ENCODE measurements around the gene LITAFD.
"Not testable (repeated sequence)": the region's sequence is repeated elsewhere in the genome, so short reads cannot be mapped to it uniquely, and the experiment has no call there.

The LITAFD gene

DNA sequence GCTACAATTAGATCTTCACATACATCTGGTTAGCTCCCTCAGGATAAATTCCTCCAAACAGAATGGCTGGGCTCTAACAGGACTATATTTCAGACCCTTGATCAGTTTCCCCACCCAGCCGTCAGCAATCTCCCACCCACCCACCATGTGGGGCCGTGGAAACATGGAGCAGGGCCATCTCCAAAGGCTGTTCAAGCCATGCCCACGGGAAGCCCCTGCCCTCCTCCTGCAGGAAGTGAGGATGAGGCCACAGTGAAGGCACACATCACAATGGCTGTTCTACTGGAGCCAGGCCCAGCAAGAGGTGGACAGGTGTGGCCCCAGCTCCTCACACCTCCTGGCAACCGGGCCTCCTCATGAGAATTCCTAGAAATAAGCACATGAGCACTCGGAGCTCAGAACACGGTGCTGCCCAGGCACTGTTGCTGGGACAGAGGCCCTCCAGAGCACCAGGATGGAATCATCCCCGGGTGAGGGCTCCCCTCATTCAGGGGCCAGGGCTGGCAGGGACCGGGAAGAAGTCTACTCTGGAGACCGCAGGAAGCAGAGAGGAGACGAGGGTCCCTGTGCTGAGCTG, at the start of gene LITAFD:
TSS of gene LITAFD (plus strand) at position 311 of the 577 bp plus-strand sequence. CDS start 2,005 bp downstream, outside the sequence.
- DNase-seq = no peak

DNA sequence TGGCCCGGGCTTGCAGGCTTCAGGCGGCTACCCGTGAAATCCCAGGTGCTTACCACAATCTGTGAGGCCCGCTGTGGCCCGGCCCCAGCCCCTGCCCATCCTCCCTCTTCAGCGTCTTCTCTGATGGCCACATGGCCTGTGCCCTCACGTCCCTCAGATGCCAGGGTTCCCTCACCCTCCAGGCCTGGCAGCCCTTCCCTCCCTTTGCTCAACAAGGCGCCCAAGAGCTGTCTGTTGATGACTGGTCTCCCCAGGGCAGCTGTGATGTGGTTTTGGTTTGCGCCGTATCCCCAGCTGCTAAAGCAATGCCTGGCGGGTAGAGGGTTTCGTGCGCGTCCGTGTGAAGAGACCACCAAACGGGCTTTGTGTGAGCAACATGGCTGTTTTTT, 49.4 kb upstream of the LITAFD start:
- DNase-seq = no peak

DNA sequence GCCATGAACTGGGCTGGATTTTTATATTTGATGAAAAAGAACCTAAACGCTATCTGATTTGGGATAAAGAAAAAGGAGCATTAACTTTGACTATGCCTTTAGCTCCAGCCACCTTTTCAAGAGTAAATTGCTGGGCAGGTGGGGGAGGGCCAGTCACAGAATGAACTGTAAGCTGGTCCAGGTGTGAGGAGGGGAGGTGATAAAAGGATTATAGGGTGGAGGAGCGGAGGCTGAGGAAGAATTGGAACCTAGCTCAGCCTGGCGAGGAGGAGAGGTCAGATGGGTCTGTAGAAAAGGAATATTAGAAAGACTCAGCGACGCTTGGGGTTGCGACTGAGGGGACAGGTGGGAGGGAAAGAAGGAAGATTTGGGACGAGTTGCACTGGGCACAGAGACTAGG, 45.4 kb upstream of the LITAFD start:
- not testable (repeated sequence) for DNase-seq

DNA sequence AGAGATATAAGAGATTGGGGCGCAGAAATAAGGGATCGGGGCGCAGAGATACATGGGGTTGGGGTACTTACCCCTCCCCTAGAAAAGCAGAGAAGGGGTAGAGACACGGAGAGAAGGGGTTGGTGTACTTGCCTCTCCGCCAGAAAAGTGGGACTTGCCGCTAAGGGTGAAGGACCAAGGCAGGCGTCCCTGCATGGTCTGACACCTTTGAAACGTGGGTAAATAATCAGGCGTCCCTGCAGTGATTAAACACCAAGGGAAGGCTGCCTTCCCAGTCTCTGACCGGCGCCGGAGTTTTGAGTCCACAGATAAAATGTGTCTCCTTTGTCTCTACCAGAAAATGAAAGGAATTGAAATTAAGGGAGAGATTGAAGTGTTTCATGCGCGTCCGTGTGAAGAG, 44.6 kb upstream of the LITAFD start:
- DNase-seq = not testable (repeated sequence)

DNA sequence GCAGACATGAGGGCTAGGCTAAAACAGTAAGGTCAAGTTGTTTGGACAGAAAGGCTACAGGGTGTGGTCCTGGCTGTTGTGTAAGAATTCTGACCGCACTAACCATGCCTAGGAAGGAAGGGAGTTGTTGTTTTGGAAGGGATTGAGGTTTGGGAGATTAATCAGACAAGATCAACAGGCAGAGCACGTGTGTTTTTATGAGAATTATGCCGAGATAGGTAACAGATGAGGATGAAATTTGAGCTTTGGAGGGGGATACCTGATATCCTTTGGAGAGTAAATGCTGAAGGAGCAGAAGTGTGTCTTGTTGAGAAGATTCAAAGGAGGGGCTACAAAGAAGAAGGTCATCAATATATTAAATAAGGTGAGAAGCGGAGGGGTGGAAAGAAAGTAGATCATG, 40.1 kb upstream of the LITAFD start:
- not testable (repeated sequence) for DNase-seq

DNA sequence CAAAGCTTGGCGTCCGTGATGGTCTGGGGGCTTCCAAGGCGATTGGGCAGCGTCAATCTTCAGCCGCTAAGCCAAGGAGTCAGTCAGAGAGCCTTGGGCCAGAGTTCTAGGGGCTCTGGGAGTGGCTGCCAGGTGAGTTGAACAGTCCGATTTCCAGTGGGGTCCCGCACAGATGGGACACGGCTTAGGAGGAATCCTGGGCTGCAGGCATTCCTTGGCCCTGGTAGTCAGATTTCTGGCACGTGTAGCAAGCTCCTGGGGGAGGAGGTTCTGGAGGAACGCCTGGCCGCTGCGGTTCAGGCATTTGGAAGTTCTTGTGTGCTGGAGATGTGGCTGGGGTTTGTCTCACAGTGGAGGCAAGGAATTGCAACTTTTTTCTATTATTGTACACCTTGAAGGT, 38.9 kb upstream of the LITAFD start:
- DNase-seq = not testable (repeated sequence)

DNA sequence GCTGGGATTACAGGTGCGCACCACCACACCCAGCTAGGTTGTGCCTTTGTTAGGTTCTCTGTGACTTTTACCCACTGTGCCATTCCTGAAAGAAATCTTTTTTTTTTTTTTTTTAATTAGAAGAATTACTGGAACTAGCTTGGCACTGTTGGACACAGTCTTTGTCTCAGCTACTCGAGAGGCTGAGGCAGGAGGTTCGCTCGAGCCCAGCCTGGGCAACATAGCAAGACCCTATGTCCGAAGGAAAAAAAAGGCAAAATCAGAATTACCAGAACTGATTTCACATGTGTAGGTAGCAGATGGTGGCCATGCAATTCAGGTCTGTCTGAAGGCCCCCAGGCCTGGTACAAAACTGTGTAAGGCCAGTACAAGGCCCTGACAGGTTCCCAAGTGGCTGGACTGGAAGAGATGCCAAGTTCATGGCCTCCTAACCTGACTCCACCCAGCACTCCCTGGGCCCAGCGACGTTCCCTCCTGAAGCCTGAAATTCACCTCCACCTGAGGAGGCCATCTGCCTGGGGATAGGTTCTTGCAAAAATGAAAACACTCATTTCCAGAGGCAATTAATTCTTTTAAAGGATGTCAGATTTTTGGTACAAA, 36.4 kb upstream of the LITAFD start:
- no peak for DNase-seq

DNA sequence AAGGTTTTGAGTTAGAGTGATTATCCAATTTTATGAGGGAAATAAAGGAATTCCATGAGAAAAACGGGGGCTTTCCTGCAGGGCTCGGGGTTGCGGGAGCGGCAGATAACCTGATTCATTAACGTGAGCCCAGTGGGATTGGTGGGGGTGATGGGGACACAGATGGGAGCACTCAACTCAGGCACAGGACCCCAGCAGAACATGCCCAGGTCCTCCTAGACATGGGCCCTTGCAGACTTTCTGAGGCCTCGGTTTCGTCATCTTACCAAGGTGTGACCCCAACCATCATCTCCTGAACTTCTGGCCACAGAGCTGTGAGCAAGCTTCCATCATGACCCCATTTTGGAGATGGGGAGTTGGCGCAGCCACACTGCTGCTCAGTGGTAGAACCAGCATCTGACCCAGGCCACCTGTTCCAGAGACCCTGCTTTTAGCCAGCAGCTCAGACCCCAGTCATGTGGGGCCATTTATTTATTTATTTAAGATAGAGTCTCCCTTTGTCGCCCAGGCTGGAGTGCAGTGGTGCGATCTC, 35.7 kb upstream of the LITAFD start:
- no peak for DNase-seq

DNA sequence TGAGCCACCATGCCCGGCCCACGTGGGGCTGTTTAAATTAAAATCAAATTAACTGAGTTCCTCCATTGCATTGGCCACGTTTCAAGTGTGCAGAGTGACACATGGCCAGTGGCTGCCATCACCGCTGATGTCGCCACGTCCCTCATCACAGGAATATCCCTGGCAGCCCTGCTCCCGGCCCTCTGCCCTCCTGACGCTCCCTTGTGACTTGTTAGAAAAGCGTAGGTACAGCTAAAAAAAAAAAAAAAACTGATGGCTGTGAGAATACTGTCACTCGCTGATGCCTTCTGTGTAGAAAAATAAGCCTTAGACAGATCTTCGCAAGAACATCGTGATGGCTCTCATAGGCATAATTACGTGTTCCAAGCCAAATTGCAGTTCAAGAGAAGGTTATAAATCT, 35.0 kb upstream of the LITAFD start:
- DNase-seq = no peak

DNA sequence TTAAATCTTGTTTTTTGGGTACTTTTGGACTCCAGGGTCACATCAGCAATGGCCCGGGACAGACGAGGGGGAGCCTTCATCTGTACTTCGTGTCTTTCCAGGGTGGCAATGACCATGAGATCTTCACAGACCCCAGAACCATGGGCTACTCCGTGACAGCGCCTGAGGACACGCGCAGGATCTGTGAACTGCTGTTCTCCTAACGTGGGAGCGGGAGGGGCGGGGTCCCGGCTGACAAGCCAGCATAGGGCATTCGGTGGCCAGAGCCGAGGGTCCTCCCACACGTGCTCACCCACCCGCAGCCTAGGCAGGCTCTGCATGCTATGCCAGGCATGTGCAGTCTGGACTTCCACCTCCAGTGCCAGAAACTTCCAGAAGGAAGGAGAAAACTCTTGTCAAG, 34.5 kb upstream of the LITAFD start:
- DNase-seq = no peak

DNA sequence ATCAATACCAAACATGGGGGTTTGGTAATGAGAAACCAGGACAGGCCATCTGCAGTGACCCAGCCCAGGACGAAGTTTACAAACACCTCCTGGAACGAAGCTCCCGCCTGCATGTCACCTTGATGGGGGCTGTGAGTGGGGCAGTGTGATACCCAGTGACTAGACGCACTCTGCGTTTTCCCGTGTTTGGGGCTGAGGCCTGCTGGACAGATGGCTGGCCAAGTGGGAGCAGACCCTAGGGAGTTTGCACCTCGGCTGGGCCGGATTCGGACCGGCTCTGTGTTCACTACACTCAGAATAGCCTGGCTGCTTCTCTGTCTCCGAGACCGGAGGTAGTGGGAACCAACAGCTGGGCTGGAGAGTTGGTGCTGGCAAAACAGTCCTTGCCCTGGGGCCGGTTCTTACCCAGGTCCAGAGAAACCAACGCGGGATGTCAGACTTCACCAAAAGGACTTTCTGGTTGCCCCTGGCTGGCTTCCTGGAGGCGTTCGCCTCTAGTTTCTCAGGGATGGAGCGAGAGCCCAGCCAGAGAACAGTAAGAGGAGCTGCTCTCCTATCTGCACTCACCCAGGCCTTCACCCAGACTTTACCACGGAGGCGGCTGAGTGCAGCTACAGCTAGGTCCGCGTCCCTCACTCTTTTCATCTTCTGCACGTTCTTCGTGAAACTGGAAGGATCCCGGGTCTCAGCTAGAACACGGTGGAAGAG, 33.8 kb upstream of the LITAFD start:
- DNase-seq = no peak

DNA sequence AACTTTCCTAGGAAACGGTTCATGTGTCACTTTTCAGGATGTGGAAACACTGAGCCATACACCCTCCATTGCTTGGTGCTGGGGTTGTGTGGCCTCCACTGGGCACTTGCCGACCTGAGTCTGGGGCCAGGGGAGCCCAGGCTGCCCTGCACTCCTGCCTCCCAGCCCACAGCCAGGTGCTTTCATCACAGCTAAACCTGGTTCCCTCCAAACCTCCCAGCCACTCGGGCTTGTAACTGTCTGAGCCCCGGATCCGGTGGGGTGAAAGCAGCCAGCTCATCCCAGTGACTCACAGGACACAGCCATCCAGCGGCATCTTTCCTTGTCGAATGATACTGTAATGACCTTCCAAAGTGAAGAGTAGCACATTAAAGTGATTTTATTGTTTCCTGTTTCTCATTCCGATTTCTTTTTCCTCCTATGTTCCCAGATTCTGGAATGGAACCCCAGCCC, 33.2 kb upstream of the LITAFD start:
- DNase-seq = no peak

DNA sequence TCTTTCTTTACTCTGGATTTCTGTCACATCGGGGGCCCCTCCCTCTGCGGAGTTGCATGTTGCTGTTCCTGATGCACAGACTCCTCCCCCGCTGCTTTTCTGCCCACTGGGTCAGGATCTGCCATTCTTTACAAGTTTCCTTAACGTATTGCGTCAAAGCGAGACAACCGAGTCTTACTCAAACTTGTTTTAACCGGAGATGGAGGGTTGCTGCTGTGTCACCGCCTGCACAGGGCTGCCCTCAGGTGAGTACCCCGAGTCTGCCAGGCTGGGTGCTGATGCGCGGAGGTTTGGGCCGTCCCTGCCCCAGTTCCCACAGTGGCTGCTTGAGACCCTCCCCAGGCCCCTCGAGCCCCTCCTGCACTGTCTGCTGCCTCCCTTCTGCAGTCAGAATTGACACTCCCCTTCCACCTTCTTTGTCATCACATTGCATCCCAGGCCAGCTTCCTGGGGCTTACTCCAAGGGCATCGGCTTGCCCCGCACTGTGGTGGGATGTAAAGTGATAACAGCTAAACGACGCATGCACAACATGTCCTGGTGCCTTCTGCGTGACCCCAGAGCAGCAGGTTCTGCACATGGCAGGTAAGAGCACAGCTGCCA, 32.6 kb upstream of the LITAFD start:
- no peak for DNase-seq

DNA sequence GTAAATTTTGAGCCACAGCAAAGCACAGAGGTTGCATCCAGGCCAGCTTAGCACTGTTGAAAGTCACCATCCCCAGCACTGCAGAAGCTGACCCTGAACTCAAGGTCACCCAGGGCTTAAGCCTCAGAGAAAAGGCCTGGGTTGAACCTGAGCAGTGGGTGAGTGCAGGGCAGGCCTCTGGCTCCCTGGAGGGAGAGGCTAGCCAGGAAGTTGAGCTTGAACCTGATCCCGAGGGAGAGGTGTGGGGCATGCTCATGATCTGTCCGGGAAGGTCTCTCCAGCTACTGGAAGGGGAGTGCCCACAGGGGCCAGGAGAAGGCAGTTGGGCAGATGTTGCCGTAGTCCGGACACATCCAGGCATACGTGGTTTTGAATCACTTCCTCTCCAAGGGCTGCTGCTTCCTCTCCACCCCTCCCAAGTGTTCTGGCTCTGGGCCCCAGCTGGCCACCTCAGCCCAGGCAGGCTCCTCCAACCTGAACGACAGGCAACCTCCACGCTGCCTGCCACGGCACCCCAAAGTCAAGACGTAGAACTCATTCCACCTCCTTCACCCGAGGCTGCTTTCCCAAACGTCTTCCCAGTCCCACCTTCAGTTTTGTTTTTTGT, 31.8 kb upstream of the LITAFD start:
- DNase-seq = no peak

DNA sequence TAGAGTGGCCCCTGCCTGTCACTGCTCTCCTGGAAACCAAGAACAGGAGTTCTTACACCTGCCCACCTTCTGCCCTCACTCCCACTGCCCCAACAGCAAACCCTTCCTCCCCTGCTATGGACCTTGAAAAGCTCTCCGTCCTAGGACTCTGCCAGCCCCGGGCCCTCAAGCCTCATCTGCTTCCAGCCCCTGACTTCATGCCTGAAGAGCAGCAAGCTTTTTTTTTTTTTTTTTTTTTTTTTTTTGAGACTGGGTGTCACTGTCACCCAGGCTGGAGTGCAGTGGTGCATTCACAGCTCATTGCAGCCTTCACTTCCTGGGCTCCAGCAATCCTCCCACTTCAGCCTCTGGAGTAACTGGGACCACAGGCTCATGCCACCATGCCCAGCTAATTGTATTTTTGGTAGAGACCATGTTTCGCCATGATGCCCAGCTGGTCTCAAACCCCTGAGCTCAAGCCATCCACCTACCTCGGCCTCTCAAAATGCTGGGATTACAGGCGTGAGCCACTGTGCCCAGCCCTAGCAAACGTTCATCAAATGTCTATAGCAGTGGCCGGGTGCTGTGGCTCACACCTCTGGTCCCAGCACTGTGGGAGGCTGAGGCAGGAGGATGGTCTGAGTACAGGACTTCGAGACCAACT, 30.3 kb upstream of the LITAFD start:
- DNase-seq = no peak

DNA sequence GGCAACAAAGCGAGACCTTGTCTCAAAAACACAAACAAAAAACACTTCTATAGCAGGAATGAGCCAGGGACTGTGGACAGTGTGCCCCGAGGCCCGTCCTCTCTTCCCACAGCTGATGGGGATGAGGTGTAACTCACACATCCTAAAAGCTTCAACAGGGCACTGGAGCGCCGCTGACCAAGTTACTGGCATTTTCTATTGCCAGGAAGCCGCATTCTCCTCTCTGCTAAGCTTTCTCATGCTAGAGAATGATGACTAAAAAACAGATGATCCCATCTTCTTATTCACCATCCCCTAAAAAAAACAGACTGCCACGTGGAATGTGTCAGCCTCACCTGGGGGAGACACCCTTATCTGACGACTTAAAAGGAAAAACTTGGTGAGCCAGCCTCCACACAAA, 29.6 kb upstream of the LITAFD start:
- DNase-seq = no peak

DNA sequence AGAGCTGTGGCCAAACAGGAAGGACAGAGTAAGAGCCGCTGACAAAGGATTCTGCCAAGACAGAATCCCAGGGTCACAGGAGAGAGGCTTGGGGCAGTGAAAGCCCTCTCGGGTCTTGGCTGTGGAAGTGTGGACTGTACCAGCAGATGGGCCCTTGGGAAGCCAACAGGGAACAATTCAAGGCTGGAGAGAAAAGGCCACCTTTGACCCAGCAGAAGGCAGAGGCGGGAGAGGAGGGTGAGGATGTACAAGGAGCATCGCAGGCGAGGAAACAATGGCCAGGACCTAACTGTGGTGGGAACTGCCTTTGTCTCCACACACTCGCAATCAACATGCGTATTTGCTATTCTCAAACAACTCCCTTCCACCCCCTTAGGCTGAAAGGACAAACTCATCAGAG, 29.0 kb upstream of the LITAFD start:
- no peak for DNase-seq

DNA sequence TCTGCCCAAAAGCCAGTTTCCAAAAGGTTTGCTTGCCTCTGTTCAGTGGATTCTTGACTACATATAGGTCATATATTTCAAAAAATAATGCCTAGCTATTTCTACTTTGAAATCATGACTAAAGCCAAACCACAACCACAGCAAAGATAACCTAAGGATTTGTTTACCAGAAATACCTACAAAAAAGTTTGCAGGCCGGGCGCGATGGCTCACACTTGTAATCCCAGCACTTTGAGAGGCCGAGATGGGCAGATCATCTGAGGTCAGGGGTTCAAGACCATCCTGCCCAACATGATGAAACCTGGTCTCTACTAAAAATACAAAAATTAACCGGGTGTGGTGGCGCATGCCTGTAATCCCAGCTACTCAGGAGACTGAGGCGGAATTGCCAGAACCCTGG, 28.5 kb upstream of the LITAFD start:
- DNase-seq = no peak

DNA sequence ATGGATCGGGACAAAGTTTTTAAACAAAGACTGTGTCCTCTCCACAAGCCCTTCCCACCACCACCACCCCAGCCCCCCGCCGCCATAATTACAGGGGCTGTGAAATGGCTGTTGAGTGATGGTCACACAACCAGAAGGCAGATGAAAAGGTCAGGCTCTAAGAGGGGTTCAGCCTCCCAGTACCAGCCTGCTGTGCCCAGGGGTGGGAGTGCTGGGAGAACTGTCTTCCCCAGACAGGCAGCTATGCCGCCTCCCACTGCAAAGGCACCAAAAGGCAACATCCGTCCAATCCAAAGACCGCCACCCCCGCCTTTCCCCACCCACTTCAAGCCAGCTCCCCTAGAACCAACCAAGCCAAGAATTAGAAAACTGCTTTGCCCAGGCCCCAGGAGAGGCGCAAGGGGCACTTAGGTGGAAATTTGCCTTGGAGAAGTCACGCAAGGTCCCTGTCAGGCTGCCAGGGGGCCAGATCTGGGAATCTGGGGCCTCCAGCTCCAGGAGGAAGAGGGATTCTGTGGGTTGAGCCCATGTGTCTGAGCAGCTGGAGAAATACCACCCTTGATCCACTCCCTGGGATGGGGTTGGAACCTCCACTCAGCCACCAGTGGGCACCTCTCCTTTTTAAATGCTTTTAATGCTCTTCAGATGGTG, 27.7 kb upstream of the LITAFD start:
- no peak for DNase-seq

DNA sequence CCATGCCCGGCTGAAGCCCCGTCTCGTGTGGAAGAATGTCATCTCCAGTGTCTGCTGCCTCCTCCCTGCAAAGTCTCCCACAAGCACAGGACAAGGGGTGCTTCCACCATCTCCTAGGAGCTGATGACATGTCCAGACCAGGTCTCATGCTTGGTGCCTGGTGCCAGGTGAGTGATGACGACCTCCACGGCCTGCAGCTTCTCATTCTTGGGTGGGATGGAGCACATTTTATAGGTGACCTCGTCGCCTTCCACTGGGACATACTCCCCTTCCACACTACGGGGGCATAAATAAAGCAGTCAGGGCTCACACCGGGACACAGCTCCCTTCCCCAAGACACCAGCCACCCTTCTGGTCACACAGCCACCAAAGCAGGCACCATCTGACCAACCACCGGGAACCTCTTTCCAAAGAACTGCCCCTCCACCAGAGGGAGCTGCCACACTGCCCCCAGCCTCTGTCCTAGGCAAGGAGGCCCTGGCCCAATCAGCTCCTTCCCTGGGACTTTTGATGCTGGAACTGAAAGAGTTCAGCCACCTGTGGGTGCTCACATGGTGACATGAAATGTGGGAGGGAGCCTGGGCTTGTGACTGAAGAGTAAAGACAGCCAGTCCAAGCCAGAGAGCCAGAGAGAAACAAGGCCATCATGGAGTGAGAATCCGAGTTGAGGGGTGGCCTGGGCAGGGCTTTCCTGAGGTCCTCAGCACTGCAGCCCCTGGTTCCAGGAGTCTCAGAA, 26.9 kb upstream of the LITAFD start:
- no peak for DNase-seq

DNA sequence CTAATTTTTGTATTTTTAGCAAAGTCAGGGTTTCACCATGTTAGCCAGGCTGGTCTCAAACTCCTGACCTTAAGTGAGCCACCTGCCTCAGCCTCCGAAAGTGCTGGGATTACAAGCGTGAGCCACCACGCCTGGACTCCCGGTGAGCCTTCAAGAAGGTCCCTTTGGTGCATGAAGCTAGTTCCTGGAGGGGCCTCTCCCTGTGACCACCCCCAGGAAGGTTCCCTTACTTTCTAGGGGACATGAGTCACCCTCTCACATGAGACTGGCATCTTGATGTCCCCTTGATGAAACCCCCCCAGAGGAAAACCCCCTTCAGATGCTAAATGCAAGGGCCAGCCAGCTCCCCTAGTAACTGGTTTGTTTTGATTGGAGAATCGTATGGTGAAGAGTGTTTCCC, 26.2 kb upstream of the LITAFD start:
- no peak for DNase-seq
